ENCODE data around the gene ITGA3.

The ITGA3 gene

GRCh38 chr17:50133028-50133768 lies 77.3 kb downstream of the ITGA3 start:
- peaks cover 21% of the 10 kb centered on the region for H3K4me1 ChIP-seq (ENCODE audit: control insufficient read depth, insufficient read depth, low read length, poor library complexity, severe bottlenecking)
- H3K9me3 ChIP-seq (ENCODE audit: control insufficient read depth, low read length), result no peaks in the 10 kb centered on the region
- no peaks in the 10 kb centered on the region for H3K27me3 ChIP-seq (replicated peaks; ENCODE audit: control insufficient read depth, insufficient read depth, low read length, poor library complexity, severe bottlenecking)
- peaks cover 37% of the 10 kb centered on the region for H3K36me3 ChIP-seq (ENCODE audit: control insufficient read depth, insufficient read depth, low read length)
- H3K27ac ChIP-seq (ENCODE audit: insufficient read depth, low read length, poor library complexity, severe bottlenecking), result no peak overlapping the region
- H3K4me3 ChIP-seq (ENCODE audit: insufficient read depth, low read depth, low read length, poor library complexity, severe bottlenecking), result no peak overlapping the region
- DNase-seq, result no peak

GRCh38 chr17:50133769-50134099 lies 77.8 kb downstream of the ITGA3 start:
- no peak overlapping the region for H3K27ac ChIP-seq (ENCODE audit: insufficient read depth, low read length, poor library complexity, severe bottlenecking)
- H3K4me1 ChIP-seq (ENCODE audit: control insufficient read depth, insufficient read depth, low read length, poor library complexity, severe bottlenecking), result peaks cover 23% of the 10 kb centered on the region
- no peak overlapping the region for H3K4me3 ChIP-seq (ENCODE audit: insufficient read depth, low read depth, low read length, poor library complexity, severe bottlenecking)
- no peaks in the 10 kb centered on the region for H3K27me3 ChIP-seq (replicated peaks; ENCODE audit: control insufficient read depth, insufficient read depth, low read length, poor library complexity, severe bottlenecking)
- DNase-seq, result no peak
- no peaks in the 10 kb centered on the region for H3K9me3 ChIP-seq (ENCODE audit: control insufficient read depth, low read length)
- peaks cover 42% of the 10 kb centered on the region for H3K36me3 ChIP-seq (ENCODE audit: control insufficient read depth, insufficient read depth, low read length)

- Histone ChIP-seq H3K36me3 (ENCODE audit: control insufficient read depth, insufficient read depth, low read length) (peaks cover 49% of the 10 kb centered on the region), H3K27ac (ENCODE audit: insufficient read depth, low read length, poor library complexity, severe bottlenecking) (no peak overlapping the region), H3K4me3 (ENCODE audit: insufficient read depth, low read depth, low read length, poor library complexity, severe bottlenecking) (no peak overlapping the region), H3K4me1 (ENCODE audit: control insufficient read depth, insufficient read depth, low read length, poor library complexity, severe bottlenecking) (peaks cover 25% of the 10 kb centered on the region), H3K27me3 (replicated peaks; ENCODE audit: control insufficient read depth, insufficient read depth, low read length, poor library complexity, severe bottlenecking) (no peaks in the 10 kb centered on the region), H3K9me3 (ENCODE audit: control insufficient read depth, low read length) (no peaks in the 10 kb centered on the region)
- no peak for DNase-seq
These were observed 78.5 kb downstream of the ITGA3 start for GRCh38 chr17:50134206-50135110.

- no peaks in the 10 kb centered on the region for H3K9me3 ChIP-seq (ENCODE audit: control insufficient read depth, low read length)
- no peak for DNase-seq
- H3K36me3 ChIP-seq (ENCODE audit: control insufficient read depth, insufficient read depth, low read length), result peaks cover 56% of the 10 kb centered on the region
- H3K4me1 ChIP-seq (ENCODE audit: control insufficient read depth, insufficient read depth, low read length, poor library complexity, severe bottlenecking), result peaks cover 28% of the 10 kb centered on the region
- H3K27me3 ChIP-seq (replicated peaks; ENCODE audit: control insufficient read depth, insufficient read depth, low read length, poor library complexity, severe bottlenecking), result no peaks in the 10 kb centered on the region
- H3K4me3 ChIP-seq (ENCODE audit: insufficient read depth, low read depth, low read length, poor library complexity, severe bottlenecking), result no peak overlapping the region
- no peak overlapping the region for H3K27ac ChIP-seq (ENCODE audit: insufficient read depth, low read length, poor library complexity, severe bottlenecking)
These were observed 79.6 kb downstream of the ITGA3 start for GRCh38 chr17:50135316-50136095.

GRCh38 chr17:50136096-50136687 lies 80.3 kb downstream of the ITGA3 start:
- Histone ChIP-seq H3K27ac (ENCODE audit: insufficient read depth, low read length, poor library complexity, severe bottlenecking) (no peak overlapping the region), H3K9me3 (ENCODE audit: control insufficient read depth, low read length) (no peaks in the 10 kb centered on the region), H3K27me3 (replicated peaks; ENCODE audit: control insufficient read depth, insufficient read depth, low read length, poor library complexity, severe bottlenecking) (no peaks in the 10 kb centered on the region), H3K4me3 (ENCODE audit: insufficient read depth, low read depth, low read length, poor library complexity, severe bottlenecking) (no peak overlapping the region), H3K4me1 (ENCODE audit: control insufficient read depth, insufficient read depth, low read length, poor library complexity, severe bottlenecking) (peaks cover 29% of the 10 kb centered on the region), H3K36me3 (ENCODE audit: control insufficient read depth, insufficient read depth, low read length) (peaks cover 60% of the 10 kb centered on the region)
- DNase-seq, result no peak

- Histone ChIP-seq H3K4me1 (ENCODE audit: control insufficient read depth, insufficient read depth, low read length, poor library complexity, severe bottlenecking) (peaks cover 33% of the 10 kb centered on the region), H3K27me3 (replicated peaks; ENCODE audit: control insufficient read depth, insufficient read depth, low read length, poor library complexity, severe bottlenecking) (no peaks in the 10 kb centered on the region), H3K27ac (ENCODE audit: insufficient read depth, low read length, poor library complexity, severe bottlenecking) (no peak overlapping the region), H3K4me3 (ENCODE audit: insufficient read depth, low read depth, low read length, poor library complexity, severe bottlenecking) (no peak overlapping the region), H3K36me3 (ENCODE audit: control insufficient read depth, insufficient read depth, low read length) (peaks cover 60% of the 10 kb centered on the region), H3K9me3 (ENCODE audit: control insufficient read depth, low read length) (no peaks in the 10 kb centered on the region)
- DNase-seq, result no peak
These were observed 81.1 kb downstream of the ITGA3 start for GRCh38 chr17:50137042-50137441.

- no peak overlapping the region for H3K4me3 ChIP-seq (ENCODE audit: insufficient read depth, low read depth, low read length, poor library complexity, severe bottlenecking)
These were observed 83.4 kb downstream of the ITGA3 start for GRCh38 chr17:50139185-50139783.

More at GRCh38 chr17:50139185-50139783, 83.4 kb downstream of the ITGA3 start:
- Histone ChIP-seq H3K27me3 (replicated peaks; ENCODE audit: control insufficient read depth, insufficient read depth, low read length, poor library complexity, severe bottlenecking) (no peaks in the 10 kb centered on the region), H3K27ac (ENCODE audit: insufficient read depth, low read length, poor library complexity, severe bottlenecking) (peak overlapping the region; percentile 23), H3K4me1 (ENCODE audit: control insufficient read depth, insufficient read depth, low read length, poor library complexity, severe bottlenecking) (peaks cover 56% of the 10 kb centered on the region), H3K36me3 (ENCODE audit: control insufficient read depth, insufficient read depth, low read length) (peaks cover 72% of the 10 kb centered on the region), H3K9me3 (ENCODE audit: control insufficient read depth, low read length) (no peaks in the 10 kb centered on the region)
- no peak for DNase-seq
